UCSD-AML1 (cell line): ENCODE data around the gene NAALADL1.

Experiments used
- DNase-seq: peaks from one replicate; lab custom pipeline; 2025; ENCODE audit not compliant: unreplicated experiment; lab: John Stamatoyannopoulos, UW

The NAALADL1 gene, protein sequence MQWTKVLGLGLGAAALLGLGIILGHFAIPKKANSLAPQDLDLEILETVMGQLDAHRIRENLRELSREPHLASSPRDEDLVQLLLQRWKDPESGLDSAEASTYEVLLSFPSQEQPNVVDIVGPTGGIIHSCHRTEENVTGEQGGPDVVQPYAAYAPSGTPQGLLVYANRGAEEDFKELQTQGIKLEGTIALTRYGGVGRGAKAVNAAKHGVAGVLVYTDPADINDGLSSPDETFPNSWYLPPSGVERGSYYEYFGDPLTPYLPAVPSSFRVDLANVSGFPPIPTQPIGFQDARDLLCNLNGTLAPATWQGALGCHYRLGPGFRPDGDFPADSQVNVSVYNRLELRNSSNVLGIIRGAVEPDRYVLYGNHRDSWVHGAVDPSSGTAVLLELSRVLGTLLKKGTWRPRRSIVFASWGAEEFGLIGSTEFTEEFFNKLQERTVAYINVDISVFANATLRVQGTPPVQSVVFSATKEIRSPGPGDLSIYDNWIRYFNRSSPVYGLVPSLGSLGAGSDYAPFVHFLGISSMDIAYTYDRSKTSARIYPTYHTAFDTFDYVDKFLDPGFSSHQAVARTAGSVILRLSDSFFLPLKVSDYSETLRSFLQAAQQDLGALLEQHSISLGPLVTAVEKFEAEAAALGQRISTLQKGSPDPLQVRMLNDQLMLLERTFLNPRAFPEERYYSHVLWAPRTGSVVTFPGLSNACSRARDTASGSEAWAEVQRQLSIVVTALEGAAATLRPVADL

DNA sequence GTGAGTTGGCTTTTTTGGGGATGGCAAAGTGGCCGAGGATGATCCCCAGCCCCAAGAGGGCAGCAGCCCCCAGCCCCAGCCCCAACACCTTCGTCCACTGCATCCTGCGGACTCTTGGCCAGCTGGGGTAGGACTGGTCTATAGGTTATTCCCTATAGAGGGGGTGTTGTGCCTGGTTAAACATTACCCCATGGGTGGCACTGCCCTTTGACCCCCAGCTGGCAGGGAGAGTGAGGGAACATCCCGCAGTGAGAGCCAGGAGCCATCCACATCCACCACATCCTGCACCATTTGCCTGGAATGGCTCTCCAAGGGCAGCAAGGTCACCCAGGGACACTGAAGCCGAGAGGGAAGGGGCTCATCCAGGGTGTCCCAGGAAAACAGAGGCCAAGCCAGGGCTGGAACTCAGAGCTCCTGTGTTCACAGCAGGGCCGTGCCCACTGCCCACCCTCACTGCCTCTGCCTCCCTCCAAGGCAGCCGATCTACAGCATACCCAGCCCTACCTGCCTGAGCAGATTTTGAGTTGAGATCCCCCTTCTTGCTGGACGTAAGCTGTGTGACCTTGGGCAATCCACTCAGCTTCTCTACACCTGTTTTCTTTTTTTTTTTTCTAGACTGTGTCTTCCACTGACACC is at the start of gene NAALADL1:
NAALADL1 (minus strand) TSS at position 135 of the 636 bp plus-strand sequence; CDS start at position 103, 32 bp downstream.
- DNase-seq, result no peak

- DNase-seq, result no peak
Measured at GRCh38 chr11:65107751-65108468, 49.6 kb upstream of the NAALADL1 start.

DNA sequence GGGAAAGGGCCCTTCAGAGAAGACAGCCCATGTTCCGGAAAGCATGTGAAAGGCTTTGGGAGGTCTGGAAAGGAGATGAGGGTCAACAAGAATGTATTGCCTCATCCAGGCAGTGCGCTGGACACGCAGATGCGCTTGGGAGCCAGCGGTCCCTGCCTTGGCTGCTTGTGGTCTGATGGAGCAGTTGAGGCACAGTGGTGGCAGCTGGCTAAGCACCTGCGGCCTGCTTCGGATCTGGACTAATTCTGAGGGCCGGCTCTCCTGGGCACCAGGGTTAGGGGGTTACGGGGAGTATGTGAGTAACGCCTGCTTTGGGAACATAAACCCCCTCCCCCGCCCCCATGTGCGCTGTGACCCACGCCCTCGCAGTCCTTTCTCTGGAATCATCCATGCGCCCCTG is 48.7 kb upstream of the NAALADL1 start:
- no peak for DNase-seq

- DNase-seq, result no peak
Measured at GRCh38 chr11:65104628-65105027, 46.3 kb upstream of the NAALADL1 start.

- no peak for DNase-seq
Measured at GRCh38 chr11:65103476-65103875, 45.1 kb upstream of the NAALADL1 start.

GRCh38 chr11:65102142-65103095 is 44.1 kb upstream of the NAALADL1 start:
- no peak for DNase-seq

- DNase-seq, result no peak
Measured at GRCh38 chr11:65100674-65101350, 42.5 kb upstream of the NAALADL1 start.

- DNase-seq, result no peak
Measured at GRCh38 chr11:65096926-65097325, 38.6 kb upstream of the NAALADL1 start.

- peak; percentile 84 for DNase-seq
Measured at GRCh38 chr11:65095974-65096806, 37.8 kb upstream of the NAALADL1 start, which contains the start of gene VPS51. Gene VPS51 (plus strand): TSS chr11:65096214. CDS start chr11:65096251, 37 bp downstream.

GRCh38 chr11:65095427-65095826 is 37.1 kb upstream of the NAALADL1 start:
- DNase-seq, result no peak

GRCh38 chr11:65090628-65091027 is 32.3 kb upstream of the NAALADL1 start:
- no peak for DNase-seq

DNA sequence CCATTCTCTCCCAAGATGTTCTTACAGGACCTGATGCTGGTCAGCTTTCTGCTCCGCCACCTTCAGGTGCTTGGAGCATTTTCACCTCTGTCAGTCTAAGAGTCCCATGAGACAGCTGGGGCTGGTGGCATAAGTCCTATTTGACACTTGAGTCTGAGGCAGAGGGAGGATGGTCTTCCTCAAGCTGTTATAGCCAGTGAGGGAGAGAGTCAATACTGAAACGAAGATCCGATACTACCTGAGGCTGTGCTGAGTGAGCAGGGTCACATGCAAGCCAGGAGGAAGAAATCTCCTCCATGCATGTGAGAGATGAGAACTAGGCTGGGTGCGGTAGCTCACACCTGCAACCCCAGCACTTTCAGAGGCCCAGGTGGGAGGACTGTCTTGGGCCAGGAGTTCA is 31.3 kb upstream of the NAALADL1 start:
- DNase-seq, result no peak

- no peak for DNase-seq
Measured at GRCh38 chr11:65087827-65088226, 29.5 kb upstream of the NAALADL1 start.

DNA sequence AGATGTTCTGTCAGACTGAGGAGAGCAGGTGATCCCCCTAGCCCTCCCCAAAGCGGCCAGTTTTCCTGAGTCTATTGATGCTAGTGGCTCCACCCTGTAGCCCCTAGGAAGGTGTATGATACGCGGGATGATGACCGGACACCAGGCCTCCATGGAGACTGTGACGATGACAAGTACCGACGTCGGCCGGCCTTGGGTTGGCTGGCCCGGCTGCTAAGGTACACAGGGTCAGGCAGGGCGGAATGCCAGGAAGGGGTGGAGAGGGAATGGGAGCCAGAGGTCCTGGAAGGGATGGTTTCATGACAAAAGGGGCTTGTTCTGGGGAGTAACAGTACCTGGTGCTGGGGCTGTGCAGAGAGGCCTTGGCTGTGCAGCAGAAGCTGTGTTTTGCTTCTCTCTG is 28.9 kb upstream of the NAALADL1 start:
- DNase-seq, result no peak

GRCh38 chr11:65086809-65087208 is 28.5 kb upstream of the NAALADL1 start:
- DNase-seq, result no peak

DNA sequence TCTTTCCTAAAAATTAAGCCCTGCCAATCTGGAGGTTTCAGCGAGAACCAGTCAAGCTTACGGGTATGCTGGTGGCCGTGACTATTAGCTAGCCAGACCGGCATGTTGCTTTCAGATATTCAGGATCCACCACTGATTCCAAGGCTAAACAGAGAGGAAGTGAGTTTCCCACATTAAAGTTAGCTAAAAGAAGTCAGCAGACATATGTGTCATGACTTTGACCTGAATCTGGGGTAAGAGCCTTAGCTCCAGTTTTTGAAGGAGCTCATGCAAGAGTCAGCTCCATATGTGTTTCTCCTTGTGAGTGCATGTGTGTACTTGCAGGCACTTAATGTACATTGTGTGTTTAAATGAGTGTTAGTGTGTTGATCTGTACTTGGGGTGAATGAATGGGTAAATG is 27.1 kb upstream of the NAALADL1 start:
- DNase-seq, result no peak

- no peak for DNase-seq
Measured at GRCh38 chr11:65084598-65085375, 26.4 kb upstream of the NAALADL1 start.
